SU-DHL-6 (cell line): ENCODE results near the gene APOD.

Experiments used
- CTCF ChIP-seq: fragments of 200-600 bp; sonication (generic); IDR thresholded peaks from one replicate; pipeline ENCODE4 v1.5.1; 2017; ENCODE audit warnings: antibody characterized with exemption, mild to moderate bottlenecking, low read length, moderate library complexity; ENCODE audit not compliant: insufficient read depth, poor library complexity, severe bottlenecking
- EZH2phosphoT487 ChIP-seq: fragments of 200-600 bp; sonication (generic), shearing (Covaris generic); conservative IDR thresholded peaks from 2 replicates; pipeline ENCODE4 v1.6.1; 2018; ENCODE audit warnings: mild to moderate bottlenecking, antibody characterized with exemption, low read length, moderate library complexity, mixed read lengths

- TF ChIP-seq CTCF (no peak), EZH2phosphoT487 (no peak)
These were observed 33.7 kb downstream of the APOD start for GRCh38 chr3:195549931-195550519.
